ENCODE measurements around the gene B4GALNT4.

DNA sequence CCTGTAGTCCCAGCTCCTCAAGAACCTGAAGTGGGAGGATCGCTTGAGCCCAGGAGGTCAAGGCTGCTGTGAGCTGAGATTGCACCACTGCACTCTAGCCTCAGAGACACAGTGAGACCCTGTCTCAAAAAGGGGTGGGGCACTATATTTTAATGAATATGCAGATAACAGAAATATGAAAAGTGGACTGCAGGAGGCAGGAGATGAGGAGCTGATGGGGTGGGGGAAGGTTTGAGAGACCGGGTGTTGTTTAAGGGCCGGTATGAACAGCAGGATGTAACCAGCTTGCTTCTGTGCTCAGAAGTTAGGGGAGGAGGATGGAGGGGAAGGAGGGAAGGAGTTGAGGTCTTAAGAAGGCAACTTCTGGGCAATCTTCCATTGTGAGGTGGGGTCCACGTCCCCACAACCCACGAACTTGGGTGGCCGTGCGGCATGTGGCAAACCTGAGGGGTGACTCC lies 1.3 kb upstream of the B4GALNT4 start:
- no peak for TF ChIP-seq POLR2A (IDR thresholded peaks at IDR 0.05)
- TF ChIP-seq, protein P1, sequence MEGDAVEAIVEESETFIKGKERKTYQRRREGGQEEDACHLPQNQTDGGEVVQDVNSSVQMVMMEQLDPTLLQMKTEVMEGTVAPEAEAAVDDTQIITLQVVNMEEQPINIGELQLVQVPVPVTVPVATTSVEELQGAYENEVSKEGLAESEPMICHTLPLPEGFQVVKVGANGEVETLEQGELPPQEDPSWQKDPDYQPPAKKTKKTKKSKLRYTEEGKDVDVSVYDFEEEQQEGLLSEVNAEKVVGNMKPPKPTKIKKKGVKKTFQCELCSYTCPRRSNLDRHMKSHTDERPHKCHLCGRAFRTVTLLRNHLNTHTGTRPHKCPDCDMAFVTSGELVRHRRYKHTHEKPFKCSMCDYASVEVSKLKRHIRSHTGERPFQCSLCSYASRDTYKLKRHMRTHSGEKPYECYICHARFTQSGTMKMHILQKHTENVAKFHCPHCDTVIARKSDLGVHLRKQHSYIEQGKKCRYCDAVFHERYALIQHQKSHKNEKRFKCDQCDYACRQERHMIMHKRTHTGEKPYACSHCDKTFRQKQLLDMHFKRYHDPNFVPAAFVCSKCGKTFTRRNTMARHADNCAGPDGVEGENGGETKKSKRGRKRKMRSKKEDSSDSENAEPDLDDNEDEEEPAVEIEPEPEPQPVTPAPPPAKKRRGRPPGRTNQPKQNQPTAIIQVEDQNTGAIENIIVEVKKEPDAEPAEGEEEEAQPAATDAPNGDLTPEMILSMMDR (IDR thresholded peaks at IDR 0.05) = no peak

All from uterus (tissue), 2 donors.